Adrenal gland (tissue), 12 donors: ENCODE measurements around the gene CEPT1. TPM values are rescaled to one million over a fixed set of nuclear protein-coding genes. Genes with fewer than 3 reads are reported as not detected.

Source experiments
- DNase-seq, 7 donors: peaks; one replicate each; pipeline ENCODE4 v3.0.0-alpha.2; 2019 to 2020
- H3K27ac ChIP-seq, 5 donors: fragments of 200-600 bp; sonication (generic) in 4 of 5; 1 replicate in 3 of 5; 2 replicates in 2 of 5; pipeline versions ENCODE4 v1.5.1 to v1.8.0; 2016 to 2020; ENCODE audit warnings: mild to moderate bottlenecking in 1 of 5
- H3K27me3 ChIP-seq: fragments of 200-600 bp; 2 replicates; pipeline ENCODE4 v1.8.0; 2021
- H3K36me3 ChIP-seq, 2 donors: fragments of 200-600 bp; replicated peaks in 1 of 2; 1 replicate in 1 of 2; 2 replicates in 1 of 2; pipeline versions ENCODE4 v1.5.1 to v1.8.0; 2018 to 2022
- H3K4me1 ChIP-seq, 2 donors: fragments of 200-600 bp; replicated peaks in 1 of 2; 1 replicate in 1 of 2; 2 replicates in 1 of 2; pipeline versions ENCODE4 v1.5.1 to v1.8.0; 2018 to 2021
- H3K4me3 ChIP-seq, 4 donors: fragments of 200-600 bp; sonication (generic) in 3 of 4; one replicate each; pipeline ENCODE4 v1.5.1; 2016 to 2018
- H3K9me3 ChIP-seq, 3 donors: fragments of 200-600 bp; sonication (generic) in 1 of 3; replicated peaks in 1 of 3; 1 replicate in 2 of 3; 2 replicates in 1 of 3; pipeline versions ENCODE4 v1.5.1 to v1.8.0; 2016 to 2021
- POLR2A ChIP-seq, 2 donors: fragments of 450-650 bp; IDR thresholded peaks; one replicate each; pipeline ENCODE4 v1.6.1; 2017; ENCODE audit warnings: antibody characterized with exemption in 2 of 2, mild to moderate bottlenecking in 2 of 2, moderate library complexity in 1 of 2
- WGBS, 4 donors: extraction: QIAGEN DNeasy Blood & Tissue Kit in 2 of 4; methylation state at CpG; one replicate each; pipeline versions ENCODE4 v1.1.5 to v1.1.7; 2013 to 2017; 5-methylcytosine and 5-hydroxymethylcytosine counted together
- intact Hi-C, 2 donors: fragments of 100-400 bp; cut with DNase I; formaldehyde crosslinking; loops; one replicate each; pipeline versions ENCODE4 v1.14.1 to v1.15.0; 2022 to 2023
- polyA plus RNA-seq, 3 donors: library from polyadenylated mRNA; stranded (reverse); fragments of 200-250 nt in 2 of 3; fragments of 350-450 nt in 1 of 3; fragmentation: Illumina TruSeq in 1 of 3; extraction: RNeasy Lipid Tissue Mini Kit (QIAGEN cat#74804) in 1 of 3; gene quantifications; one replicate each; pipeline ENCODE4 v1.2.3, GENCODE V29; 2013 to 2014
- total RNA-seq, 9 donors: library from RNA; depleted of rRNA in 4 of 9; stranded (reverse); fragments of >200 nt in 4 of 9; fragments of 120-200 nt in 1 of 9; fragmentation: NEBNext Ultra II Directional in 1 of 9; extraction: Animal tissue kit (Norgen Biotek cat#: 25700) in 1 of 9; gene quantifications; one replicate each; pipeline versions ENCODE4 v1.1.0 to v1.2.4, GENCODE V29; 2013 to 2023
- TF ChIP-seq, protein P1 (sequence below), 6 experiments: fragments of 450-650 bp in 4 of 6; fragments of 200-600 bp in 2 of 6; sonication (generic) in 1 of 6; IDR thresholded peaks; 1 replicate in 5 of 6; 2 replicates in 1 of 6; pipeline versions ENCODE4 v1.5.1 to v1.8.0; 2016 to 2021; ENCODE audit warnings: antibody characterized with exemption in 6 of 6, mild to moderate bottlenecking in 2 of 6, moderate library complexity in 1 of 6
- donor health status: healthy with polysubstance abuse.
- donor health status: Bipolar disorder and iron deficiency.
- donor health status: DM: yes; HTN: yes; CAD: no.
- donor health status: DM: no; HTN: no; CAD: no.
- donor health status: DM: no; HTN: no; CAD: no.
- donor health status: DM: yes; HTN: yes; CAD: no.

CEPT1 gene
- total and polyA plus RNA-seq, 12 donors = 17.0 to 55.8 (median 38.1) TPM

- H3K4me3 ChIP-seq = no peak overlapping the region
- intact Hi-C loops = no loop called here
- TF ChIP-seq POLR2A (IDR thresholded peaks at IDR 0.05) = no peak
- TF ChIP-seq, protein P1, sequence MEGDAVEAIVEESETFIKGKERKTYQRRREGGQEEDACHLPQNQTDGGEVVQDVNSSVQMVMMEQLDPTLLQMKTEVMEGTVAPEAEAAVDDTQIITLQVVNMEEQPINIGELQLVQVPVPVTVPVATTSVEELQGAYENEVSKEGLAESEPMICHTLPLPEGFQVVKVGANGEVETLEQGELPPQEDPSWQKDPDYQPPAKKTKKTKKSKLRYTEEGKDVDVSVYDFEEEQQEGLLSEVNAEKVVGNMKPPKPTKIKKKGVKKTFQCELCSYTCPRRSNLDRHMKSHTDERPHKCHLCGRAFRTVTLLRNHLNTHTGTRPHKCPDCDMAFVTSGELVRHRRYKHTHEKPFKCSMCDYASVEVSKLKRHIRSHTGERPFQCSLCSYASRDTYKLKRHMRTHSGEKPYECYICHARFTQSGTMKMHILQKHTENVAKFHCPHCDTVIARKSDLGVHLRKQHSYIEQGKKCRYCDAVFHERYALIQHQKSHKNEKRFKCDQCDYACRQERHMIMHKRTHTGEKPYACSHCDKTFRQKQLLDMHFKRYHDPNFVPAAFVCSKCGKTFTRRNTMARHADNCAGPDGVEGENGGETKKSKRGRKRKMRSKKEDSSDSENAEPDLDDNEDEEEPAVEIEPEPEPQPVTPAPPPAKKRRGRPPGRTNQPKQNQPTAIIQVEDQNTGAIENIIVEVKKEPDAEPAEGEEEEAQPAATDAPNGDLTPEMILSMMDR (IDR thresholded peaks at IDR 0.05) = no peak
- H3K36me3 ChIP-seq = peaks cover 0 to 6% of the 10 kb centered on the region in 2 donors
- H3K4me1 ChIP-seq = no peaks in the 10 kb centered on the region
- no peak for DNase-seq
- no peak overlapping the region for H3K27ac ChIP-seq
- no peaks in the 10 kb centered on the region for H3K9me3 ChIP-seq
- WGBS, 4 donors = 71 to 91% (median 75%) methylated on average over 1 of the region's 1 CpG
- no peaks in the 10 kb centered on the region for H3K27me3 ChIP-seq
Observed at GRCh38 chr1:111176678-111177077, 36.7 kb downstream of the CEPT1 start.

GRCh38 chr1:111179968-111180533 is 40.0 kb downstream of the CEPT1 start:
- TF ChIP-seq, protein P1 (IDR thresholded peaks at IDR 0.05) = no peak
- no peak for TF ChIP-seq POLR2A (IDR thresholded peaks at IDR 0.05)
- no peaks in the 10 kb centered on the region for H3K9me3 ChIP-seq
- no peaks in the 10 kb centered on the region for H3K27me3 ChIP-seq
- H3K27ac ChIP-seq = no peak overlapping the region
- intact Hi-C loops = no loop called here
- H3K36me3 ChIP-seq = peaks cover 0 to 30% of the 10 kb centered on the region in 2 donors
- no peak overlapping the region for H3K4me3 ChIP-seq
- no peak for DNase-seq
- H3K4me1 ChIP-seq = no peaks in the 10 kb centered on the region

GRCh38 chr1:111182052-111182451 is 42.0 kb downstream of the CEPT1 start:
- intact Hi-C loops = no loop called here
- Histone ChIP-seq H3K27me3 (no peaks in the 10 kb centered on the region), H3K4me1 (no peaks in the 10 kb centered on the region), H3K27ac (no peak overlapping the region), H3K9me3 (no peaks in the 10 kb centered on the region), H3K36me3 (peaks cover 0 to 36% of the 10 kb centered on the region in 2 donors), H3K4me3 (no peak overlapping the region)
- 94 to 98% (median 96%) methylated on average over 2 of the region's 2 CpGs for WGBS, 4 donors
- DNase-seq = no peak
- TF ChIP-seq, protein P1 (IDR thresholded peaks at IDR 0.05) = no peak
- TF ChIP-seq POLR2A (IDR thresholded peaks at IDR 0.05) = no peak

DNA sequence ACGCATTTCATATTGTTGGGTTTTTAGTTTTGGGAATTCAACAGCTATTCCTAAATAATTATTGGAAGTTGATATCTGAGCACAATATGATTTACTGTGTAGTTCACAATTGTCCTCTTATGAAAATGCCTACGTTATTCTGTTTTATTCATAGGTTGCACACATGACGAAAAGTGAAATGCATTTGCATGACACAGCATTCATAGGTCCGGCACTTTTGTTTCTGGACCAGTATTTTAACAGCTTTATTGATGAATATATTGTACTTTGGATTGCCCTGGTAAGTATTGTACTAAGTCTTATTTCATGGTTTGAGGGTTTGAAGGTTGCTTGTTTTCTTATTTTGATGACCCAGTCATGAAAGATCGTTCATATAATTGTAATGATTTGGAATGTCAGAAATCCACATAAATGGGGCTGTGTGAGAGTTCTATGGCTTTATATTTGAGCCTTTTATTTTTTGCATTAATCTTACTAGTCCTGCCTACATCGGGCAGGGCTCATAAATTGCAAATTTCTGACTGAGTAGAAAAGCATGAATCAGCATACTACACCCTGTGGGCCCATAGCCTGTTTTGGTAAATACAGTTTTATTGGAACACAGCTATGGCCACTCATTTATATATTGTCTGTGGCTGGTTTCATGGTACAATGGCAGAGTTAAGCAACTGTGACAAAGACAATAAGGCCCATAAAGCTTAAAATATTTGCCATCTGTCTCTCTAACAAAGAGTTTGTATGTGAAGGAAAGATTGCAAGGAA is 43.5 kb downstream of the CEPT1 start:
- 90 to 93% (median 92%) methylated on average over 6 of the region's 6 CpGs for WGBS, 4 donors
- DNase-seq = no peak

More for the DNA sequence above, 43.5 kb downstream of the CEPT1 start:
- H3K27me3 ChIP-seq = no peaks in the 10 kb centered on the region
- H3K4me1 ChIP-seq = no peaks in the 10 kb centered on the region
- H3K27ac ChIP-seq = no peak overlapping the region
- H3K9me3 ChIP-seq = no peaks in the 10 kb centered on the region
- peaks cover 0 to 48% of the 10 kb centered on the region in 2 donors for H3K36me3 ChIP-seq
- no peak overlapping the region for H3K4me3 ChIP-seq
- intact Hi-C loops = no loop called here
- TF ChIP-seq, protein P1 (IDR thresholded peaks at IDR 0.05) = no peak
- TF ChIP-seq POLR2A (IDR thresholded peaks at IDR 0.05) = no peak
